IMR-90 (cell line): Measurements from ENCODE around the gene RP2.

Experiments
- CTCF ChIP-seq: conservative IDR thresholded peaks from 2 replicates; pipeline ENCODE4 v1.5.1; 2012; ENCODE audit warnings: mild to moderate bottlenecking, low read depth, low read length, improper control_type of control experiment
- FOS ChIP-seq: fragments of 150-350 bp; IDR thresholded peaks from 2 replicates; pipeline ENCODE4 v1.6.1; 2016; ENCODE audit warnings: low read depth, low read length
- MXI1 ChIP-seq: IDR thresholded peaks from 2 replicates; pipeline ENCODE4 v1.6.1; 2012; ENCODE audit warnings: low read depth, mild to moderate bottlenecking, low read length, moderate library complexity, borderline replicate concordance
- NFE2L2 ChIP-seq: fragments of 150-350 bp; IDR thresholded peaks from 2 replicates; pipeline ENCODE4 v1.6.1; 2016; ENCODE audit warnings: low read depth, mild to moderate bottlenecking, low read length
- POLR2A ChIP-seq: IDR thresholded peaks from 2 replicates; pipeline ENCODE4 v1.6.1; 2012; ENCODE audit warnings: mild to moderate bottlenecking, low read depth, low read length
- RAD21 ChIP-seq: IDR thresholded peaks from 2 replicates; pipeline ENCODE4 v1.6.1; 2012; ENCODE audit warnings: low read length, improper control_type of control experiment
- RCOR1 ChIP-seq: IDR thresholded peaks from 2 replicates; pipeline ENCODE4 v1.6.1; 2012; ENCODE audit warnings: mild to moderate bottlenecking, low read length, improper control_type of control experiment; ENCODE audit not compliant: insufficient replicate concordance
- SMC3 ChIP-seq: fragments of 150-350 bp; IDR thresholded peaks from 2 replicates; pipeline ENCODE4 v1.6.1; 2016; ENCODE audit warnings: low read depth, mild to moderate bottlenecking, antibody characterized with exemption, low read length, moderate library complexity

- TF ChIP-seq CTCF (no peak), FOS (no peak), SMC3 (no peak), MXI1 (no peak), RAD21 (no peak), POLR2A (no peak), RCOR1 (no peak), NFE2L2 (no peak)
Observed at GRCh38 chrX:46904626-46905025, 67.8 kb downstream of the RP2 start.
